H1 (cell line): ENCODE results near the gene ABHD2. TPM values are rescaled to one million over a fixed set of nuclear protein-coding genes. Genes with fewer than 3 reads are reported as not detected.
"Not testable (repeated sequence)": the region's sequence is repeated elsewhere in the genome, so short reads cannot be mapped to it uniquely, and the experiment has no call there.

ENCODE experiments used
- CTCF ChIA-PET: fragments of 300-600 bp; sonication (Branson Sonifier 250); formaldehyde crosslinking; loops from one replicate; lab custom pipeline; 2021; ENCODE audit not compliant: partially characterized antibody; lab: Charles Lee
- POLR2A ChIA-PET: fragments of 300-600 bp; sonication (Branson Sonifier 250); formaldehyde crosslinking; loops from one replicate; lab custom pipeline; 2021; ENCODE audit warnings: inconsistent platforms; ENCODE audit not compliant: partially characterized antibody; lab: Charles Lee
- DNase-seq, 2 experiments: peaks; one replicate each; pipeline versions ENCODE4 v3.0.0 to v3.0.0-alpha.2; 2010 to 2022; ENCODE audit warnings: low spot score in 2 of 2, low read depth in 1 of 2, mixed read lengths in 1 of 2
- FAIRE-seq: peaks from 2 replicates; lab custom pipeline; 2011; peaks lifted over from hg19 to GRCh38; lab: Jason Lieb, UNC
- H2AFZ ChIP-seq: 2 replicates; pipeline ENCODE4 v1.8.1; 2012; ENCODE audit warnings: low read length, inconsistent platforms
- H2AK5ac ChIP-seq: 2 replicates; pipeline ENCODE4 v1.6.1; 2013; ENCODE audit warnings: low read depth, low read length
- H2BK120ac ChIP-seq: replicated peaks from 2 replicates; pipeline ENCODE3; 2013; ENCODE audit warnings: low read depth, low read length, inconsistent platforms
- H2BK12ac ChIP-seq: 2 replicates; pipeline ENCODE4 v1.6.1; 2013; ENCODE audit warnings: low read depth, low read length
- H2BK15ac ChIP-seq: 2 replicates; pipeline ENCODE4 v1.6.1; 2013; ENCODE audit warnings: low read length
- H2BK20ac ChIP-seq: 2 replicates; pipeline ENCODE4 v1.6.1; 2013; ENCODE audit warnings: low read length
- H2BK5ac ChIP-seq: 2 replicates; pipeline ENCODE4 v1.6.1; 2013; ENCODE audit warnings: low read depth, low read length
- H3K14ac ChIP-seq: 2 replicates; pipeline ENCODE4 v1.6.1; 2013; ENCODE audit warnings: inconsistent platforms; ENCODE audit not compliant: insufficient read length
- H3K18ac ChIP-seq: 2 replicates; pipeline ENCODE4 v1.6.1; 2013; ENCODE audit warnings: low read length; ENCODE audit errors: extremely low read depth
- H3K23ac ChIP-seq: 2 replicates; pipeline ENCODE4 v1.6.1; 2013; ENCODE audit warnings: inconsistent platforms; ENCODE audit not compliant: insufficient read length
- H3K23me2 ChIP-seq: 2 replicates; pipeline ENCODE4 v1.6.1; 2013; ENCODE audit warnings: low read depth, low read length
- H3K27ac ChIP-seq: 2 replicates; pipeline ENCODE4 v1.6.1; 2011; ENCODE audit warnings: low read depth, low read length, inconsistent platforms
- H3K27me3 ChIP-seq, 4 experiments: replicated peaks in 1 of 4; 1 replicate in 1 of 4; 2 replicates in 3 of 4; pipeline versions ENCODE4 v1.6.1 to v1.8.1; 2011 to 2013; ENCODE audit warnings: low read length in 3 of 4, mild to moderate bottlenecking in 3 of 4, inconsistent platforms in 2 of 4, mixed read lengths in 2 of 4, moderate library complexity in 1 of 4; ENCODE audit not compliant: control insufficient read depth in 3 of 4, insufficient read depth in 3 of 4; ENCODE audit errors: extremely low read depth in 1 of 4
- H3K36me3 ChIP-seq, 4 experiments: 2 replicates each; pipeline versions ENCODE4 v1.6.1 to v1.8.1; 2011 to 2013; ENCODE audit warnings: mild to moderate bottlenecking in 4 of 4, low read length in 3 of 4, moderate library complexity in 2 of 4, control low read depth in 1 of 4, inconsistent platforms in 1 of 4; ENCODE audit not compliant: insufficient read depth in 4 of 4, control insufficient read depth in 2 of 4
- H3K4ac ChIP-seq: replicated peaks from 2 replicates; pipeline ENCODE3; 2013; ENCODE audit warnings: low read length, low read depth, mixed read lengths, inconsistent platforms; ENCODE audit not compliant: insufficient read length
- H3K4me1 ChIP-seq, 4 experiments: replicated peaks in 1 of 4; 1 replicate in 1 of 4; 2 replicates in 3 of 4; pipeline versions ENCODE4 v1.6.1 to v1.8.1; 2011 to 2013; ENCODE audit warnings: low read length in 3 of 4, inconsistent platforms in 2 of 4, mixed read lengths in 1 of 4; ENCODE audit not compliant: insufficient read depth in 4 of 4, control insufficient read depth in 3 of 4
- H3K4me2 ChIP-seq, 2 experiments: 2 replicates each; pipeline versions ENCODE4 v1.6.1 to v1.8.1; 2011 to 2013; ENCODE audit warnings: low read depth in 2 of 2, low read length in 2 of 2, control low read depth in 1 of 2, inconsistent platforms in 1 of 2, mild to moderate bottlenecking in 1 of 2; ENCODE audit not compliant: insufficient read depth in 1 of 2
- H3K4me3 ChIP-seq, 4 experiments: fragments of 200-600, 300-600 bp in 1 of 4; sonication (generic), shearing (Covaris generic), sonication (Bioruptor Twin) in 1 of 4; 2 replicates each; pipeline versions ENCODE4 v1.5.1 to v1.8.1; 2011 to 2016; ENCODE audit warnings: low read length in 4 of 4, low read depth in 3 of 4, control low read depth in 2 of 4, inconsistent platforms in 2 of 4, mild to moderate bottlenecking in 2 of 4, mixed read lengths in 1 of 4, moderate library complexity in 1 of 4; ENCODE audit not compliant: insufficient read depth in 2 of 4; ENCODE audit errors: extremely low read depth in 1 of 4
- H3K56ac ChIP-seq: replicated peaks from 2 replicates; pipeline ENCODE3; 2013; ENCODE audit warnings: low read depth, mild to moderate bottlenecking, mixed read lengths, low read length, inconsistent platforms; ENCODE audit not compliant: insufficient read length
- H3K79me1 ChIP-seq: 2 replicates; pipeline ENCODE4 v1.6.1; 2013; ENCODE audit warnings: low read depth, low read length, control low read depth
- H3K79me2 ChIP-seq, 2 experiments: 2 replicates each; pipeline versions ENCODE4 v1.6.1 to v1.8.1; 2012 to 2013; ENCODE audit warnings: low read length in 2 of 2, mild to moderate bottlenecking in 2 of 2, inconsistent platforms in 1 of 2; ENCODE audit not compliant: insufficient read depth in 2 of 2, control insufficient read depth in 1 of 2
- H3K9ac ChIP-seq, 4 experiments: replicated peaks in 1 of 4; 1 replicate in 1 of 4; 2 replicates in 3 of 4; pipeline versions ENCODE4 v1.6.1 to v1.8.1; 2011 to 2013; ENCODE audit warnings: low read depth in 3 of 4, low read length in 3 of 4, control low read depth in 2 of 4, mild to moderate bottlenecking in 2 of 4, moderate library complexity in 2 of 4, inconsistent platforms in 1 of 4; ENCODE audit errors: extremely low read depth in 1 of 4
- H3K9me3 ChIP-seq, 2 experiments: 2 replicates each; pipeline versions ENCODE4 v1.6.1 to v1.8.1; 2012 to 2013; ENCODE audit warnings: mild to moderate bottlenecking in 2 of 2, moderate library complexity in 2 of 2, control low read depth in 1 of 2, inconsistent platforms in 1 of 2, low read depth in 1 of 2, low read length in 1 of 2, mixed read lengths in 1 of 2; ENCODE audit not compliant: insufficient read depth in 2 of 2
- H4K20me1 ChIP-seq, 2 experiments: replicated peaks in 1 of 2; 2 replicates each; pipeline versions ENCODE3 to v1.8.1; 2011 to 2013; ENCODE audit warnings: inconsistent platforms in 2 of 2, low read length in 2 of 2, mild to moderate bottlenecking in 1 of 2; ENCODE audit not compliant: insufficient read depth in 2 of 2, control insufficient read depth in 1 of 2
- H4K5ac ChIP-seq: 2 replicates; pipeline ENCODE4 v1.6.1; 2013; ENCODE audit warnings: low read length, low read depth, mixed read lengths, inconsistent platforms; ENCODE audit not compliant: insufficient read length
- H4K8ac ChIP-seq: 2 replicates; pipeline ENCODE4 v1.8.0; 2013; ENCODE audit warnings: mild to moderate bottlenecking, moderate library complexity, low read length, inconsistent platforms; ENCODE audit not compliant: insufficient read depth; ENCODE audit errors: extremely low read depth
- H4K91ac ChIP-seq: replicated peaks from 2 replicates; pipeline ENCODE3; 2013; ENCODE audit warnings: low read length, mixed read lengths, inconsistent platforms; ENCODE audit not compliant: insufficient read length
- WGBS, 2 experiments: shearing (Covaris generic) in 1 of 2; methylation state at CpG; one replicate each; pipeline versions ENCODE4 v1.1.6 to v1.1.7; 2013 to 2015; ENCODE audit warnings: low lambda C conversion rate in 2 of 2, mixed read lengths in 2 of 2, inconsistent platforms in 1 of 2, low coverage in 1 of 2, missing lambda C conversion rate in 1 of 2; ENCODE audit not compliant: insufficient replicate concordance in 2 of 2, insufficient coverage in 1 of 2, insufficient read length in 1 of 2; ENCODE audit errors: extremely low coverage in 1 of 2, missing lambda C conversion rate in 1 of 2; 5-methylcytosine and 5-hydroxymethylcytosine counted together
- polyA plus RNA-seq, 7 experiments: library from polyadenylated mRNA; depleted of rRNA in 3 of 7; stranded (reverse) in 5 of 7; unstranded in 2 of 7; fragments of >200 nt in 5 of 7; fragments of 200-250 nt in 2 of 7; gene quantifications; 1 replicate in 5 of 7; 2 replicates in 1 of 7; 4 replicates in 1 of 7; pipeline versions ENCODE4 v1.2.1 to v1.2.3, GENCODE V29; 2011 to 2013; ENCODE audit warnings: missing spikeins in 2 of 7, mixed read lengths in 2 of 7
- total RNA-seq: library from RNA; stranded (reverse); fragmentation: NEBNext Ultra II Directional; extraction: Animal tissue kit (Norgen Biotek cat#: 25700); gene quantifications from 2 replicates; pipeline ENCODE4 v1.2.1, GENCODE V29; 2021

Gene ABHD2
- total and polyA plus RNA-seq, 2 of the 8 experiments (the other 6 are each of a cell fraction or from before 2014, with no cell fraction given), result 9.1 to 23.7 TPM

- POLR2A ChIA-PET, result interaction anchor here (0.6 to 1.9 kb wide), 5 partner anchors 45 to 164 kb away, joined by 3 to 5 read pairs (median 4); partner anchors contain the start of gene HAPLN3
These were observed 39.1 kb upstream of the ABHD2 start for GRCh38 chr15:89049016-89049666.

More at GRCh38 chr15:89049016-89049666, 39.1 kb upstream of the ABHD2 start:
- not testable (repeated sequence) for H2AFZ ChIP-seq, H2AK5ac ChIP-seq, H3K18ac ChIP-seq, H2BK12ac ChIP-seq, H4K8ac ChIP-seq, H2BK20ac ChIP-seq, H3K79me1 ChIP-seq, H4K5ac ChIP-seq, H3K27ac ChIP-seq, FAIRE-seq, H3K9ac ChIP-seq, H3K23ac ChIP-seq, H3K4me1 ChIP-seq, H2BK120ac ChIP-seq, H3K9me3 ChIP-seq, H3K36me3 ChIP-seq, H4K20me1 ChIP-seq, H3K79me2 ChIP-seq, H3K56ac ChIP-seq, H4K91ac ChIP-seq, H3K4ac ChIP-seq, H3K14ac ChIP-seq, H2BK5ac ChIP-seq, DNase-seq, H2BK15ac ChIP-seq, H3K23me2 ChIP-seq, H3K27me3 ChIP-seq
- WGBS, 2 experiments, result 67% methylated on average over 21 of the region's 21 CpGs; no CpG with 5 or more reads in 1 of the 2 experiments
- H3K4me3 ChIP-seq, result 0 out of 8 replicates have a peak overlapping the region, but pooled peaks of 1 of the 4 experiments have one; percentile 15
- H3K4me2 ChIP-seq, result peak overlapping the region in 1 of 2 experiments; percentile 37; a peak in 2 of 4 replicates
- CTCF ChIA-PET, result interaction anchor here (0.7 to 1.9 kb wide), 4 partner anchors 8 to 157 kb away, joined by 3 to 6 read pairs (median 4); no protein-coding TSS in a partner anchor
